ENCODE data around the gene COPZ1. TPM values are rescaled to one million over a fixed set of nuclear protein-coding genes. Genes with fewer than 3 reads are reported as not detected.

The COPZ1 gene
- total and polyA plus RNA-seq, 9 of the 15 experiments (the other 6 are each of a cell fraction or from before 2014, with no cell fraction given): 137 to 487 (median 233) TPM

DNA sequence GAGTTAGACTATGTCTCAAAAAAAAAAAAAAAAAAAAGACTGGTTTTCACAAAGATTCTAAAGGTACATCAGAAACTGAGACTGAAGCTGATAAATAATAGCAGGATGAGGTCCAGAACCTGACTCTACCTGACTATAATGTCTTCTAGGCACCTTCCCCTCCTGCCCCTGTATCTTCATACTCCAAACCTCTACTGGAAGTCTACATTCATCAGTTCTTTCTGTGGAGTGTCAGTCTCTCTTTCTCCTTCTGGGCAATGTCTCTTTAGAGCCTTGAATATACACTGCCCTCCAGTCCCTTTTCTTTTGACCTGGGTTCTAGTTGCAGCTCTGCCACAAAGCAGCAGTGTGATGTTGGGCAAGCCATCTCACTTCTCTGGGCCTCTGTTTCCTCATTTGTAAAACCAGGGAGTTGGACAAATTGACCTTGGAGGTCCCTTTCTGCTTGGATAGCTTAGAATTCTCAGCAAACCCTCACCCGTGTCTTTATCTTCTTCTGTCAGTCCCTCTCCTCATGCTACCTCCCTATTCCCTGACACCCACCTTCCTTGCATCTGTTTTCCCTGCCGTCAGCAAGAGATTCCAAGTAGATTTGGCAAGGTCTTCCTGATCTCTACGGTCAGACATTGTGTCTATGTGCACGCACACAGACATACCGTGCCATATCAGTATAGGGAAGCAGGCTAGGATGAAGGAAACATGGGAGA lies 28.4 kb upstream of the COPZ1 start (continued):
- TF ChIP-seq, protein P1, sequence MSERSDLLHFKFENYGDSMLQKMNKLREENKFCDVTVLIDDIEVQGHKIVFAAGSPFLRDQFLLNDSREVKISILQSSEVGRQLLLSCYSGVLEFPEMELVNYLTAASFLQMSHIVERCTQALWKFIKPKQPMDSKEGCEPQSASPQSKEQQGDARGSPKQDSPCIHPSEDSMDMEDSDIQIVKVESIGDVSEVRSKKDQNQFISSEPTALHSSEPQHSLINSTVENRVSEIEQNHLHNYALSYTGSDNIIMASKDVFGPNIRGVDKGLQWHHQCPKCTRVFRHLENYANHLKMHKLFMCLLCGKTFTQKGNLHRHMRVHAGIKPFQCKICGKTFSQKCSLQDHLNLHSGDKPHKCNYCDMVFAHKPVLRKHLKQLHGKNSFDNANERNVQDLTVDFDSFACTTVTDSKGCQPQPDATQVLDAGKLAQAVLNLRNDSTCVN (CRISPR knock-in tag; IDR thresholded peaks at IDR 0.05): 0 out of 2 replicates have a peak, but pooled peaks have one; percentile 39
- TF ChIP-seq ZNF311 (CRISPR knock-in tag; IDR thresholded peaks at IDR 0.05): no peak
- peak; percentile 9 to 50; a peak in 1 of 4 replicates for TF ChIP-seq TBL1XR1 (IDR thresholded peaks at IDR 0.05; ENCODE audit: low read length in 2 of 2)
- TF ChIP-seq ZNF583 (CRISPR knock-in tag; IDR thresholded peaks at IDR 0.05): no peak
- peak; percentile 40; the same call in 1 of the 2 replicates for TF ChIP-seq MAFK (IDR thresholded peaks at IDR 0.05; ENCODE audit: low read length)
- TF ChIP-seq ARHGAP35 (IDR thresholded peaks at IDR 0.05; ENCODE audit: partially characterized antibody): no peak
- peak; percentile 62; the same call in 1 of the 2 replicates for TF ChIP-seq ARID2 (IDR thresholded peaks at IDR 0.05)
- TF ChIP-seq LARP7 (IDR thresholded peaks at IDR 0.05): no peak
- TF ChIP-seq SMARCC2 (IDR thresholded peaks at IDR 0.05; ENCODE audit: low read depth): 0 out of 2 replicates have a peak, but pooled peaks have one; percentile 39
- TF ChIP-seq, protein P2, sequence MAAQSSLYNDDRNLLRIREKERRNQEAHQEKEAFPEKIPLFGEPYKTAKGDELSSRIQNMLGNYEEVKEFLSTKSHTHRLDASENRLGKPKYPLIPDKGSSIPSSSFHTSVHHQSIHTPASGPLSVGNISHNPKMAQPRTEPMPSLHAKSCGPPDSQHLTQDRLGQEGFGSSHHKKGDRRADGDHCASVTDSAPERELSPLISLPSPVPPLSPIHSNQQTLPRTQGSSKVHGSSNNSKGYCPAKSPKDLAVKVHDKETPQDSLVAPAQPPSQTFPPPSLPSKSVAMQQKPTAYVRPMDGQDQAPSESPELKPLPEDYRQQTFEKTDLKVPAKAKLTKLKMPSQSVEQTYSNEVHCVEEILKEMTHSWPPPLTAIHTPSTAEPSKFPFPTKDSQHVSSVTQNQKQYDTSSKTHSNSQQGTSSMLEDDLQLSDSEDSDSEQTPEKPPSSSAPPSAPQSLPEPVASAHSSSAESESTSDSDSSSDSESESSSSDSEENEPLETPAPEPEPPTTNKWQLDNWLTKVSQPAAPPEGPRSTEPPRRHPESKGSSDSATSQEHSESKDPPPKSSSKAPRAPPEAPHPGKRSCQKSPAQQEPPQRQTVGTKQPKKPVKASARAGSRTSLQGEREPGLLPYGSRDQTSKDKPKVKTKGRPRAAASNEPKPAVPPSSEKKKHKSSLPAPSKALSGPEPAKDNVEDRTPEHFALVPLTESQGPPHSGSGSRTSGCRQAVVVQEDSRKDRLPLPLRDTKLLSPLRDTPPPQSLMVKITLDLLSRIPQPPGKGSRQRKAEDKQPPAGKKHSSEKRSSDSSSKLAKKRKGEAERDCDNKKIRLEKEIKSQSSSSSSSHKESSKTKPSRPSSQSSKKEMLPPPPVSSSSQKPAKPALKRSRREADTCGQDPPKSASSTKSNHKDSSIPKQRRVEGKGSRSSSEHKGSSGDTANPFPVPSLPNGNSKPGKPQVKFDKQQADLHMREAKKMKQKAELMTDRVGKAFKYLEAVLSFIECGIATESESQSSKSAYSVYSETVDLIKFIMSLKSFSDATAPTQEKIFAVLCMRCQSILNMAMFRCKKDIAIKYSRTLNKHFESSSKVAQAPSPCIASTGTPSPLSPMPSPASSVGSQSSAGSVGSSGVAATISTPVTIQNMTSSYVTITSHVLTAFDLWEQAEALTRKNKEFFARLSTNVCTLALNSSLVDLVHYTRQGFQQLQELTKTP (IDR thresholded peaks at IDR 0.05; ENCODE audit: low read depth in 1 of 2, partially characterized antibody in 2 of 2): peak in 1 of 2 experiments; percentile 70
- TF ChIP-seq ZBED1 (IDR thresholded peaks at IDR 0.05): no peak
- TF ChIP-seq JUND (IDR thresholded peaks at IDR 0.05; ENCODE audit: borderline replicate concordance, low read depth, low read length): no peak
- peak; percentile 36; the same call in 1 of the 3 replicates for TF ChIP-seq JUND (tag; IDR thresholded peaks at IDR 0.05; ENCODE audit: borderline replicate concordance, low read depth, low read length)
- TF ChIP-seq CHD2 (IDR thresholded peaks at IDR 0.05; ENCODE audit: low read depth, low read length): no peak
- TF ChIP-seq, protein P3, sequence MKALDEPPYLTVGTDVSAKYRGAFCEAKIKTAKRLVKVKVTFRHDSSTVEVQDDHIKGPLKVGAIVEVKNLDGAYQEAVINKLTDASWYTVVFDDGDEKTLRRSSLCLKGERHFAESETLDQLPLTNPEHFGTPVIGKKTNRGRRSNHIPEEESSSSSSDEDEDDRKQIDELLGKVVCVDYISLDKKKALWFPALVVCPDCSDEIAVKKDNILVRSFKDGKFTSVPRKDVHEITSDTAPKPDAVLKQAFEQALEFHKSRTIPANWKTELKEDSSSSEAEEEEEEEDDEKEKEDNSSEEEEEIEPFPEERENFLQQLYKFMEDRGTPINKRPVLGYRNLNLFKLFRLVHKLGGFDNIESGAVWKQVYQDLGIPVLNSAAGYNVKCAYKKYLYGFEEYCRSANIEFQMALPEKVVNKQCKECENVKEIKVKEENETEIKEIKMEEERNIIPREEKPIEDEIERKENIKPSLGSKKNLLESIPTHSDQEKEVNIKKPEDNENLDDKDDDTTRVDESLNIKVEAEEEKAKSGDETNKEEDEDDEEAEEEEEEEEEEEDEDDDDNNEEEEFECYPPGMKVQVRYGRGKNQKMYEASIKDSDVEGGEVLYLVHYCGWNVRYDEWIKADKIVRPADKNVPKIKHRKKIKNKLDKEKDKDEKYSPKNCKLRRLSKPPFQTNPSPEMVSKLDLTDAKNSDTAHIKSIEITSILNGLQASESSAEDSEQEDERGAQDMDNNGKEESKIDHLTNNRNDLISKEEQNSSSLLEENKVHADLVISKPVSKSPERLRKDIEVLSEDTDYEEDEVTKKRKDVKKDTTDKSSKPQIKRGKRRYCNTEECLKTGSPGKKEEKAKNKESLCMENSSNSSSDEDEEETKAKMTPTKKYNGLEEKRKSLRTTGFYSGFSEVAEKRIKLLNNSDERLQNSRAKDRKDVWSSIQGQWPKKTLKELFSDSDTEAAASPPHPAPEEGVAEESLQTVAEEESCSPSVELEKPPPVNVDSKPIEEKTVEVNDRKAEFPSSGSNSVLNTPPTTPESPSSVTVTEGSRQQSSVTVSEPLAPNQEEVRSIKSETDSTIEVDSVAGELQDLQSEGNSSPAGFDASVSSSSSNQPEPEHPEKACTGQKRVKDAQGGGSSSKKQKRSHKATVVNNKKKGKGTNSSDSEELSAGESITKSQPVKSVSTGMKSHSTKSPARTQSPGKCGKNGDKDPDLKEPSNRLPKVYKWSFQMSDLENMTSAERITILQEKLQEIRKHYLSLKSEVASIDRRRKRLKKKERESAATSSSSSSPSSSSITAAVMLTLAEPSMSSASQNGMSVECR (CRISPR knock-in tag; IDR thresholded peaks at IDR 0.05): peak; percentile 79
- TF ChIP-seq ZNF780A (CRISPR knock-in tag; IDR thresholded peaks at IDR 0.05): no peak
- TF ChIP-seq, protein P4, sequence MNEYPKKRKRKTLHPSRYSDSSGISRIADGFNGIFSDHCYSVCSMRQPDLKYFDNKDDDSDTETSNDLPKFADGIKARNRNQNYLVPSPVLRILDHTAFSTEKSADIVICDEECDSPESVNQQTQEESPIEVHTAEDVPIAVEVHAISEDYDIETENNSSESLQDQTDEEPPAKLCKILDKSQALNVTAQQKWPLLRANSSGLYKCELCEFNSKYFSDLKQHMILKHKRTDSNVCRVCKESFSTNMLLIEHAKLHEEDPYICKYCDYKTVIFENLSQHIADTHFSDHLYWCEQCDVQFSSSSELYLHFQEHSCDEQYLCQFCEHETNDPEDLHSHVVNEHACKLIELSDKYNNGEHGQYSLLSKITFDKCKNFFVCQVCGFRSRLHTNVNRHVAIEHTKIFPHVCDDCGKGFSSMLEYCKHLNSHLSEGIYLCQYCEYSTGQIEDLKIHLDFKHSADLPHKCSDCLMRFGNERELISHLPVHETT (CRISPR knock-in tag; conservative IDR thresholded peaks at IDR 0.05 in 1 of 2, IDR thresholded peaks at IDR 0.05 in 1 of 2): 0 out of 4 replicates have a peak, but pooled peaks of 1 of the 2 experiments have one; percentile 15
